DMS153 treated with DMSO at 0.1 percent for 48 hours (cell line): Measurements from ENCODE around the gene TUBAL3.

ENCODE experiments used
- DNase-seq: peaks from one replicate; lab custom pipeline; 2025; ENCODE audit not compliant: unreplicated experiment; lab: John Stamatoyannopoulos, UW

TUBAL3 gene

GRCh38 chr10:5404208-5405041 is at the start of gene TUBAL3:
Gene TUBAL3 (minus strand): TSS chr10:5404828. CDS start chr10:5404792, 36 bp downstream.
- no peak for DNase-seq

GRCh38 chr10:5453749-5454489 is 49.3 kb upstream of the TUBAL3 start:
- no peak for DNase-seq

- no peak for DNase-seq
Measured at GRCh38 chr10:5450605-5451384, 46.2 kb upstream of the TUBAL3 start.

GRCh38 chr10:5449823-5450222 is 45.2 kb upstream of the TUBAL3 start:
- no peak for DNase-seq

- no peak for DNase-seq
Measured at GRCh38 chr10:5449227-5449626, 44.6 kb upstream of the TUBAL3 start.

- DNase-seq: no peak
Measured at GRCh38 chr10:5448333-5449001, 43.8 kb upstream of the TUBAL3 start.

- no peak for DNase-seq
Measured at GRCh38 chr10:5447611-5448071, 43.0 kb upstream of the TUBAL3 start.

- no peak for DNase-seq
Measured at GRCh38 chr10:5447056-5447455, 42.4 kb upstream of the TUBAL3 start.

GRCh38 chr10:5446390-5446926 is 41.8 kb upstream of the TUBAL3 start:
- DNase-seq: peak; percentile 68

GRCh38 chr10:5445006-5445405 is 40.4 kb upstream of the TUBAL3 start:
- DNase-seq: no peak

- no peak for DNase-seq
Measured at GRCh38 chr10:5443429-5443828, 38.8 kb upstream of the TUBAL3 start.

GRCh38 chr10:5442990-5443370 is 38.4 kb upstream of the TUBAL3 start:
- DNase-seq: no peak

GRCh38 chr10:5442065-5442989 is 37.7 kb upstream of the TUBAL3 start:
- DNase-seq: peak; percentile 2

GRCh38 chr10:5441106-5441505 is 36.5 kb upstream of the TUBAL3 start:
- DNase-seq: no peak

GRCh38 chr10:5440206-5440605 is 35.6 kb upstream of the TUBAL3 start:
- no peak for DNase-seq

GRCh38 chr10:5435328-5435727 is 30.7 kb upstream of the TUBAL3 start:
- DNase-seq: no peak

GRCh38 chr10:5434017-5434753 is 29.6 kb upstream of the TUBAL3 start:
- DNase-seq: peak; percentile 7

- DNase-seq: no peak
Measured at GRCh38 chr10:5433182-5433581, 28.6 kb upstream of the TUBAL3 start.

GRCh38 chr10:5428133-5428532 is 23.5 kb upstream of the TUBAL3 start:
- DNase-seq: no peak
